GM12872 (cell line): ENCODE results near the gene CPNE4.

ENCODE experiments used
- CTCF ChIP-seq: IDR thresholded peaks from 3 replicates; pipeline ENCODE4 v1.5.1; 2011; ENCODE audit warnings: low read depth, mild to moderate bottlenecking, low read length, moderate library complexity; ENCODE audit not compliant: insufficient read depth

The CPNE4 gene

GRCh38 chr3:132062535-132062934, 27.7 kb upstream of the CPNE4 start:
- TF ChIP-seq CTCF = no peak

GRCh38 chr3:132055872-132056271, 21.1 kb upstream of the CPNE4 start:
- TF ChIP-seq CTCF = no peak

- TF ChIP-seq CTCF = no peak
Measured at GRCh38 chr3:132047209-132047608, 12.4 kb upstream of the CPNE4 start.

GRCh38 chr3:132042681-132043080, 7.9 kb upstream of the CPNE4 start:
- no peak for TF ChIP-seq CTCF

- TF ChIP-seq CTCF = peak; percentile 60
Measured at GRCh38 chr3:132038198-132038825, 3.5 kb upstream of the CPNE4 start.

GRCh38 chr3:132037581-132037980, 2.8 kb upstream of the CPNE4 start:
- no peak for TF ChIP-seq CTCF

- TF ChIP-seq CTCF = no peak
Measured at GRCh38 chr3:132037056-132037455, 2.2 kb upstream of the CPNE4 start.
